AG04450 (cell line): ENCODE measurements around the gene LHX1. TPM values are rescaled to one million over a fixed set of nuclear protein-coding genes. Genes with fewer than 3 reads are reported as not detected.

ENCODE experiments used
- CTCF ChIA-PET: fragments of 300-600, 350-600 bp; formaldehyde crosslinking; extraction: SDS; loops from one replicate; lab custom pipeline; 2022; ENCODE audit warnings: antibody characterized with exemption, inconsistent platforms; lab: Charles Lee
- POLR2A ChIA-PET: fragments of 350-600 bp; formaldehyde crosslinking; extraction: SDS; loops from one replicate; lab custom pipeline; 2021; ENCODE audit warnings: antibody characterized with exemption, inconsistent platforms; lab: Yijun Ruan, JAX
- DNase-seq: peaks from one replicate; pipeline ENCODE4 v3.0.0-alpha.2; 2011; ENCODE audit warnings: low read depth, low spot score
- H3K27ac ChIP-seq: one replicate; pipeline ENCODE4 v1.5.1; 2012; ENCODE audit warnings: low read depth, low read length, control low read depth
- H3K27me3 ChIP-seq: one replicate; pipeline ENCODE4 v1.6.0; 2012; ENCODE audit warnings: low read length; ENCODE audit not compliant: control insufficient read depth, insufficient read depth
- H3K4me3 ChIP-seq: 2 replicates; pipeline ENCODE4 v1.5.1; 2011; ENCODE audit warnings: mild to moderate bottlenecking, low read depth, low read length, control low read depth
- H3K9me3 ChIP-seq: 2 replicates; pipeline ENCODE4 v1.5.1; 2012; ENCODE audit warnings: low read length; ENCODE audit not compliant: control insufficient read depth, insufficient read depth
- CTCF ChIP-seq: IDR thresholded peaks from 2 replicates; pipeline ENCODE4 v1.5.1; 2011; ENCODE audit warnings: low read depth, low read length, control low read depth, inconsistent platforms
- polyA plus RNA-seq: library from polyadenylated mRNA; depleted of rRNA; stranded (reverse); fragments of >200 nt; gene quantifications from 2 replicates; pipeline ENCODE4 v1.2.3, GENCODE V29; 2011

Gene LHX1
- polyA plus RNA-seq, 1 experiment, result not detected

GRCh38 chr17:36929851-36930582 lies 7.3 kb upstream of the LHX1 start:
- peaks cover 8% of the 10 kb centered on the region; the same call in 1 of the 2 replicates for H3K9me3 ChIP-seq
- POLR2A ChIA-PET, result no interaction called here

DNA sequence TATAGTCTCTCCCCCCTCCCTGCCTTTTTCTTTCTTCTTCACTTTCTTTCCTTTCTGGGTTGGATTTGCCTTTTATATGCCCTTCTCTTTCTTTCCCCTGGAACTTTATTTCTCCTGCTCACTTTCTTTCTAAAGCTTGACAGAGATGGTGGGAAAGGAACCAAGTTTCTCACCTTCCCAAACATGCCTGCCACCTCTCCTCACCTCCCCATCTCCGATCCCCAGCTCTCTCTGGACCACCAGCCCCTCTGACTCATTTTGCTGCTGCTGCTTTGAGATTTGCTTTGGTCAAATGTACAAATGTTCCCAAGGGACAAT lies 6.7 kb upstream of the LHX1 start:
- ChIA-PET POLR2A (no interaction called here), CTCF (no interaction called here)
- no peak for DNase-seq
- no peak overlapping the region for H3K27ac ChIP-seq
- TF ChIP-seq CTCF, result no peak
- H3K4me3 ChIP-seq, result no peak overlapping the region
- peaks cover 10% of the 10 kb centered on the region; the same call in 1 of the 2 replicates for H3K9me3 ChIP-seq
- peaks cover 86% of the 10 kb centered on the region for H3K27me3 ChIP-seq

More at GRCh38 chr17:36929851-36930582, 7.3 kb upstream of the LHX1 start:
- Histone ChIP-seq H3K27ac (no peak overlapping the region), H3K27me3 (peaks cover 82% of the 10 kb centered on the region), H3K4me3 (no peak overlapping the region)
- no peak for TF ChIP-seq CTCF
- CTCF ChIA-PET, result no interaction called here
- DNase-seq, result no peak

GRCh38 chr17:36931096-36931696 lies 6.1 kb upstream of the LHX1 start:
- CTCF ChIA-PET, result no interaction called here
- TF ChIP-seq CTCF, result no peak
- POLR2A ChIA-PET, result no interaction called here
- Histone ChIP-seq H3K9me3 (peaks cover 15% of the 10 kb centered on the region; the same call in 1 of the 2 replicates), H3K27ac (no peak overlapping the region), H3K4me3 (no peak overlapping the region), H3K27me3 (peaks cover 93% of the 10 kb centered on the region)
- DNase-seq, result no peak

DNA sequence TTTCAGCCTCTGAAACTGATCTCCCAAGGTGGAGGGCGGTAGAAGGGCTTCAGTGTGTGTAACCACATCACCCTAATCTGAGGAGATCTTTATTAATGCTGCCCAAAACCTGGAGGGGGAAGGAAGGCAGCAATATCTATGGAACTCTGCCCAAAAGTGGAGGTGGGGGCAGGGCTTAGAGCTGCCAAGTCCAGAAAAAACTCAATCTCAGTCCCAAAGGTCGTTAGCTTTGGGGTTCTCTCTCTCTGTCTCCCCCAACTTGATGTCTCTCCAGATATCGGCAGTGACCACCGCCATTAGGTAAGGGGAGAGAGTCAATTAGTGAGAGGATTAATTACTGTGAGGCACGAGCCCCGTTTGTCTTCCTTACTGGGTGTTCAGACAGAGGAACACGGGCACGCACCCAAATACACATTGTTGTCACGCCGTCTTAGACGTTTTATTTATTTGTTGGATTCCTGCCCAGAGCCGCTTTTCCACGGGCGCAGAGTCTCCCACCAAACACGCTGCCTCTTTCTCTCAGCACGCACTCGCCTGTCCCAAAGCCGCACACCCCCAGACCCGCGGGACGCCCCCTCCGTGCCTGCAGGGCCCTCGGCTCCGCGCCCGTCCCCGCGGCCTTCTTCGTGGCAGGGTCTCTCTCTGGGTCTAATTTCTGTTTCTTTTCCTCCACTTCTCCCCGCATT lies 5.4 kb upstream of the LHX1 start:
- Histone ChIP-seq H3K4me3 (no peak overlapping the region; the same call in 1 of the 2 replicates), H3K27ac (no peak overlapping the region), H3K27me3 (peaks cover 96% of the 10 kb centered on the region), H3K9me3 (peaks cover 15% of the 10 kb centered on the region; the same call in 1 of the 2 replicates)
- CTCF ChIA-PET, result no interaction called here
- DNase-seq, result no peak
- POLR2A ChIA-PET, result no interaction called here
- no peak for TF ChIP-seq CTCF

DNA sequence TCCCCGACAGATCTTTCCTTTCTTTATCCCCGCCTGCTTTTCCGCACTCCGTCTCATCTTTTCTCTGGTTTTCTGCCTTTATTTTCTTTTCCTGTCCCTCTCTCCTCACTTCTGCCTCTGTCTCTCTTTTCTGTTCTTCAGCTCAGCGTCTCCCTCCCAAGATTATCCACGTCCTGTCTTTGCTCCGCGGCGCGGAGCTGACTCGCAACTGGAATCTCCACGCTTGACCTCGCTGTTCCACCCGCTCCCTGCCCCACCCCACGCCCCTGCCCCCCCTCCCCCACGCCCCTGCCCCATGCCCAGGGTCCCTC lies 4.9 kb upstream of the LHX1 start:
- Histone ChIP-seq H3K4me3 (no peak overlapping the region), H3K27ac (no peak overlapping the region), H3K9me3 (peaks cover 15% of the 10 kb centered on the region; the same call in 1 of the 2 replicates), H3K27me3 (peaks cover 98% of the 10 kb centered on the region)
- POLR2A ChIA-PET, result no interaction called here
- no peak for TF ChIP-seq CTCF
- CTCF ChIA-PET, result no interaction called here
- no peak for DNase-seq
